Brain microvascular endothelial cell (primary cell): ENCODE data around the gene IL2RG.

Source experiments
- DNase-seq: peaks from one replicate; pipeline ENCODE4 v3.0.0-alpha.2; 2020
- H3K27ac ChIP-seq: fragments of 250-450 bp; sonication (Bioruptor Pico); 2 replicates; pipeline ENCODE4 v1.5.1; 2020; ENCODE audit warnings: mild to moderate bottlenecking, moderate library complexity
- H3K27me3 ChIP-seq: fragments of 250-450 bp; sonication (Bioruptor Pico); replicated peaks from 2 replicates; pipeline ENCODE4 v1.5.1; 2020; ENCODE audit warnings: mild to moderate bottlenecking
- H3K36me3 ChIP-seq: fragments of 250-450 bp; sonication (Bioruptor Pico); replicated peaks from 2 replicates; pipeline ENCODE4 v1.5.1; 2020; ENCODE audit warnings: mild to moderate bottlenecking
- H3K4me3 ChIP-seq: 2 replicates; pipeline ENCODE4 v1.5.1; 2011; ENCODE audit warnings: low read depth, mild to moderate bottlenecking, control low read depth, low read length, moderate library complexity
- in situ Hi-C: cut with HindIII; loops from 2 replicates; pipeline ENCODE4 v1.10.0; 2017; ENCODE audit warnings: low sequenced_read_pairs, low pct_ligation_motif_present
- TF ChIP-seq, protein P1 (sequence below): IDR thresholded peaks from 2 replicates; pipeline ENCODE4 v1.5.1; 2011; ENCODE audit warnings: low read depth, mild to moderate bottlenecking, moderate library complexity, low read length, control low read depth, inconsistent platforms; ENCODE audit errors: missing control alignments

IL2RG gene

DNA sequence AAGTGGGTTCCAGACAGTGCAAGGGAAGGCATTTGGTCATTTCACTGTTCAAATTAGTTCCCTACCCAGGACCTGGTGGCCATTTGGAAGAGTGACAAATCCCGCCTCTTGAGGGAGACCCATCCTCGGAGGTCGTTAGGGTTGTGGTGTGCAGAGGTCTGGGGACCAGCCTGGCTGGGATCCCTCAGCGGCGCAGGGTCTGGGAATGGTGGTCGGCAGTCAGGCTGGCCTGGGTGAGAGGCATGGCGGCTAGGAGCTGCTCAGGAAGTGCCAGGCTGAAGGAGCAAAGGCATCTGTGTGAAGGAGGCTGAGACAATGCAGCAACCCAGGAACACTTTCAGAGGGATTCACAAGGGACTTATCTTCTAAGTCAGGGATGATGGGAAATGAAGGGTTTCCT lies 40.0 kb upstream of the IL2RG start:
- Histone ChIP-seq H3K27ac (no peak overlapping the region), H3K27me3 (no peaks in the 10 kb centered on the region), H3K36me3 (no peaks in the 10 kb centered on the region), H3K4me3 (no peak overlapping the region)
- in situ Hi-C loops = no loop called here
- DNase-seq = no peak
- TF ChIP-seq, protein P1, sequence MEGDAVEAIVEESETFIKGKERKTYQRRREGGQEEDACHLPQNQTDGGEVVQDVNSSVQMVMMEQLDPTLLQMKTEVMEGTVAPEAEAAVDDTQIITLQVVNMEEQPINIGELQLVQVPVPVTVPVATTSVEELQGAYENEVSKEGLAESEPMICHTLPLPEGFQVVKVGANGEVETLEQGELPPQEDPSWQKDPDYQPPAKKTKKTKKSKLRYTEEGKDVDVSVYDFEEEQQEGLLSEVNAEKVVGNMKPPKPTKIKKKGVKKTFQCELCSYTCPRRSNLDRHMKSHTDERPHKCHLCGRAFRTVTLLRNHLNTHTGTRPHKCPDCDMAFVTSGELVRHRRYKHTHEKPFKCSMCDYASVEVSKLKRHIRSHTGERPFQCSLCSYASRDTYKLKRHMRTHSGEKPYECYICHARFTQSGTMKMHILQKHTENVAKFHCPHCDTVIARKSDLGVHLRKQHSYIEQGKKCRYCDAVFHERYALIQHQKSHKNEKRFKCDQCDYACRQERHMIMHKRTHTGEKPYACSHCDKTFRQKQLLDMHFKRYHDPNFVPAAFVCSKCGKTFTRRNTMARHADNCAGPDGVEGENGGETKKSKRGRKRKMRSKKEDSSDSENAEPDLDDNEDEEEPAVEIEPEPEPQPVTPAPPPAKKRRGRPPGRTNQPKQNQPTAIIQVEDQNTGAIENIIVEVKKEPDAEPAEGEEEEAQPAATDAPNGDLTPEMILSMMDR = no peak

DNA sequence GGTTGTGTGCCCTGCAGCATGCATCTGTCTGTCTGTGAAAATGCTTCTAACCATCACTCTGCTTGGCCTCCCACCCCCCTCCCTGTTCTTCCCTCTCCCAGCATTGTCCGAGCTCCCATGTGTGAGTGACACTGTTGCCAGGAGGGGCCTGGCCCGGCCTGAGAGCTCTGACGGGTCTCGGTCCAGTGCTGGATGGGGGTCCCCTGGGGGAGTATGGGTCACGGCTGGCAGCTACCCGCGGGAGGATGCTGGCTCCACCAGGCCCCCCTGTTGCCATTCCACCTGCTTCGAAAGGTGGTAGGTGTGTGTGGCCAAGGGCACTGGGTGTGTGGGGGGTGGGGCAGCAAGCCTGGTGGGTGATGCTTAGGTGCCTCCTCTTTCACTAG lies 36.9 kb upstream of the IL2RG start:
- DNase-seq = no peak
- in situ Hi-C loops = no loop called here
- TF ChIP-seq, protein P1 = no peak
- H3K36me3 ChIP-seq = no peaks in the 10 kb centered on the region
- H3K27me3 ChIP-seq = no peaks in the 10 kb centered on the region
- no peak overlapping the region for H3K4me3 ChIP-seq
- no peak overlapping the region for H3K27ac ChIP-seq

DNA sequence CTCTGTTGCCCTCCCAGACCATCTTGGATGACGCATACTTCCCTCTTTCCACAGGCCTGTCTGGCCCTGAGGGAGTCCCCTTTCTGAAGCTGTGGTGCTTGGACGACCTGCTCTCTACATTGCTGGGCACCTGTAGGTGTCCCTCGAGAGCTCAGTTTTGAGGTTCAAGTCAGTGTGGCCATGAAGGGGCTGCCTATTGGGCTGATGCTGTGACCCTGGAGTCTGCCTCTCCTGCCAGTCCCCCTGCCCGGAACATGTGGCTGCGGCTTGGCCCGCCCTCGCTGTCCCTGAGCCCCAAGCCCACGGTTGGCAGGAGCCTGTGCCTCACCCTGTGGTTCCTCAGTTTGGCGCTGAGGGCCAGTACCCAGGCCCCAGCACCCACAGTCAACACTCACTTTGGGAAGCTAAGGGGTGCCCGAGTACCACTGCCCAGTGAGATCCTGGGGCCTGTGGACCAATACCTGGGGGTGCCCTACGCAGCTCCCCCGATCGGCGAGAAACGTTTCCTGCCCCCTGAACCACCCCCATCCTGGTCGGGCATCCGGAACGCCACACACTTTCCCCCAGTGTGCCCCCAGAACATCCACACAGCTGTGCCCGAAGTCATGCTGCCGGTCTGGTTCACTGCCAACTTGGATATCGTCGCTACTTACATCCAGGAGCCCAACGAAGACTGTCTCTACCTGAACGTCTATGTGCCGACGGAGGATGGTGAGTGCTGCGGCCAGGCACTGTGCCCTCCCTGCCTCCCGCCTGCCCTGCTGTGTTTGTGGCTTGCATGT lies 36.3 kb upstream of the IL2RG start:
- in situ Hi-C loops = no loop called here
- TF ChIP-seq, protein P1 = no peak
- H3K36me3 ChIP-seq = no peaks in the 10 kb centered on the region
- H3K27me3 ChIP-seq = no peaks in the 10 kb centered on the region
- no peak overlapping the region for H3K27ac ChIP-seq
- H3K4me3 ChIP-seq = no peak overlapping the region
- DNase-seq = no peak

DNA sequence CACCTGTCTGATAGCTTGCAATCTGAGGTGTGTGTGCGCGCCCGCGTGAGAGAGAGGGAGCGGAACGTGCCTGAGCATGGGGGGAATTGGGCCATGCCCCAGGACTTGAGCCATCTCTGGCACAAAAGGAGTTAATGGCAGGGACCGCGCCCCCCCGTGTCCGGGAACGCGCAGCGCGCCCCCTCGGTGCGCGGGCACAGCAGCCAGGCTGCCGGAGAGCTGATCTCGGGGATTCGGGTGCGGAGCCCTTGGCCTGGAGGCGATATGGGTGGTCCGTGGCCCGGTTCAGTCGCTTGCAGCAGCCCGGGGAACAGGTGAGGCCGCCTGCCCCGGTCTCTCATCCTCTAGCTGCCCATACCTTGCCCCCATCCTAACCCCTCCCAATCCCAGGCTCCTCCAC lies 33.3 kb upstream of the IL2RG start, which contains the start of gene NLGN3:
NLGN3 (plus strand) TSS at position 191 of the 400 bp plus-strand sequence. CDS start 2,909 bp downstream, outside the sequence.
- H3K36me3 ChIP-seq = peaks cover 2% of the 10 kb centered on the region
- peak within 1 kb of the TSS; percentile 24 for H3K4me3 ChIP-seq
- H3K27ac ChIP-seq = no peak within 1 kb of the TSS
- DNase-seq = no peak
- in situ Hi-C loops = no loop called here
- TF ChIP-seq, protein P1 = no peak
- no peaks in the 10 kb centered on the region for H3K27me3 ChIP-seq

DNA sequence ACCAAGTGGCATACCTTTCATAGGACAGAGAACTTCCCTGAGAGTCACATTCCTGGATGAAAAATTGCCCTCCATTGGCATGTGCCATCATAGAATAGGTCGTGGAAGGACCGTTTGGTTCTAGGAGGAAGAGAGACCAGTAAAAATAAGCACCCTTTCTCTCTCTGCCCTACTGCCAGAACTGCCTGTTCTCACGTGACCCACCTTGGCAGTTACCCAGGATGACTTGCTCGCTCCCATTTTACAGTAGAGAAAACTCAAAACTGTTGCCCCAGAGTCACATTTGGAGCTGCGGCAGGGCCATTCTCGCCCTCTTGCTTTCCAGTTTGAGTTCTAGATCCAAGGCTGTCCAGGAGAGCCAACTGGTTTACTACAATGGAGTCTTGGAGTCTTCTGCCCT lies 32.1 kb upstream of the IL2RG start:
- H3K27me3 ChIP-seq = no peaks in the 10 kb centered on the region
- H3K27ac ChIP-seq = no peak overlapping the region
- H3K36me3 ChIP-seq = peaks cover 2% of the 10 kb centered on the region
- DNase-seq = no peak
- in situ Hi-C loops = no loop called here
- H3K4me3 ChIP-seq = no peak overlapping the region
- TF ChIP-seq, protein P1 = no peak

DNA sequence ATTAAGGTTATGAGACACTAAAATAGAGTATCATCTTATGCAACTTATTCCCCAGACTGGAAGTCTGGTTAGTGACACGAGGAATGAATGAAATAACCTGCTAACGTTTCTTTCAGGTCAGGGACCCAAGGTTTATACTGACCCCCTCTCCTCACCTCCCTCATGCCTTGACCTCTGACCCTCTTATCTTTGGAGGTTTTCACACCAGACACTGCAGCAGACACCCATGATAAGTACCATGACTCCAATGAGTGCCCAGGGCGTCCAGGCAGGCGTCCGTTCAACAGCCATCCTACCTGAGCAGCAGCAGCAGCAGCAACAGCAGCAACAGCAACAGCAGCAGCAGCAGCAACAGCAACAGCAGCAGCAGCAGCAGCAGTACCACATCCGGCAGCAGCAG lies 29.1 kb upstream of the IL2RG start:
- H3K4me3 ChIP-seq = no peak overlapping the region
- no peaks in the 10 kb centered on the region for H3K27me3 ChIP-seq
- DNase-seq = no peak
- in situ Hi-C loops = no loop called here
- peaks cover 7% of the 10 kb centered on the region for H3K36me3 ChIP-seq
- TF ChIP-seq, protein P1 = no peak
- H3K27ac ChIP-seq = no peak overlapping the region
